ENCODE measurements around the gene ADAMTS17. TPM values are rescaled to one million over a fixed set of nuclear protein-coding genes. Genes with fewer than 3 reads are reported as not detected.

ADAMTS17 gene, protein sequence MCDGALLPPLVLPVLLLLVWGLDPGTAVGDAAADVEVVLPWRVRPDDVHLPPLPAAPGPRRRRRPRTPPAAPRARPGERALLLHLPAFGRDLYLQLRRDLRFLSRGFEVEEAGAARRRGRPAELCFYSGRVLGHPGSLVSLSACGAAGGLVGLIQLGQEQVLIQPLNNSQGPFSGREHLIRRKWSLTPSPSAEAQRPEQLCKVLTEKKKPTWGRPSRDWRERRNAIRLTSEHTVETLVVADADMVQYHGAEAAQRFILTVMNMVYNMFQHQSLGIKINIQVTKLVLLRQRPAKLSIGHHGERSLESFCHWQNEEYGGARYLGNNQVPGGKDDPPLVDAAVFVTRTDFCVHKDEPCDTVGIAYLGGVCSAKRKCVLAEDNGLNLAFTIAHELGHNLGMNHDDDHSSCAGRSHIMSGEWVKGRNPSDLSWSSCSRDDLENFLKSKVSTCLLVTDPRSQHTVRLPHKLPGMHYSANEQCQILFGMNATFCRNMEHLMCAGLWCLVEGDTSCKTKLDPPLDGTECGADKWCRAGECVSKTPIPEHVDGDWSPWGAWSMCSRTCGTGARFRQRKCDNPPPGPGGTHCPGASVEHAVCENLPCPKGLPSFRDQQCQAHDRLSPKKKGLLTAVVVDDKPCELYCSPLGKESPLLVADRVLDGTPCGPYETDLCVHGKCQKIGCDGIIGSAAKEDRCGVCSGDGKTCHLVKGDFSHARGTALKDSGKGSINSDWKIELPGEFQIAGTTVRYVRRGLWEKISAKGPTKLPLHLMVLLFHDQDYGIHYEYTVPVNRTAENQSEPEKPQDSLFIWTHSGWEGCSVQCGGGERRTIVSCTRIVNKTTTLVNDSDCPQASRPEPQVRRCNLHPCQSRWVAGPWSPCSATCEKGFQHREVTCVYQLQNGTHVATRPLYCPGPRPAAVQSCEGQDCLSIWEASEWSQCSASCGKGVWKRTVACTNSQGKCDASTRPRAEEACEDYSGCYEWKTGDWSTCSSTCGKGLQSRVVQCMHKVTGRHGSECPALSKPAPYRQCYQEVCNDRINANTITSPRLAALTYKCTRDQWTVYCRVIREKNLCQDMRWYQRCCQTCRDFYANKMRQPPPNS
- total RNA-seq (1 to 10 TPM in 7 of 9 donors, under 1 TPM in 2; 0.52 to 2.4 (median 1.9) TPM), polyA plus RNA-seq (under 1 TPM; 0.30 to 0.58 TPM)
- long read RNA-seq, donor 1, partial matches to known transcripts = 0 of 2 reads
- long read RNA-seq, donor 1, other reads (novel, unspliced or antisense) = 2 of 2 reads
- long read RNA-seq, donor 2, partial matches to known transcripts = 0 of 1 reads
- long read RNA-seq, donor 2, other reads (novel, unspliced or antisense) = 1 of 1 reads
- long read RNA-seq, donor 3 = 0 reads

DNA sequence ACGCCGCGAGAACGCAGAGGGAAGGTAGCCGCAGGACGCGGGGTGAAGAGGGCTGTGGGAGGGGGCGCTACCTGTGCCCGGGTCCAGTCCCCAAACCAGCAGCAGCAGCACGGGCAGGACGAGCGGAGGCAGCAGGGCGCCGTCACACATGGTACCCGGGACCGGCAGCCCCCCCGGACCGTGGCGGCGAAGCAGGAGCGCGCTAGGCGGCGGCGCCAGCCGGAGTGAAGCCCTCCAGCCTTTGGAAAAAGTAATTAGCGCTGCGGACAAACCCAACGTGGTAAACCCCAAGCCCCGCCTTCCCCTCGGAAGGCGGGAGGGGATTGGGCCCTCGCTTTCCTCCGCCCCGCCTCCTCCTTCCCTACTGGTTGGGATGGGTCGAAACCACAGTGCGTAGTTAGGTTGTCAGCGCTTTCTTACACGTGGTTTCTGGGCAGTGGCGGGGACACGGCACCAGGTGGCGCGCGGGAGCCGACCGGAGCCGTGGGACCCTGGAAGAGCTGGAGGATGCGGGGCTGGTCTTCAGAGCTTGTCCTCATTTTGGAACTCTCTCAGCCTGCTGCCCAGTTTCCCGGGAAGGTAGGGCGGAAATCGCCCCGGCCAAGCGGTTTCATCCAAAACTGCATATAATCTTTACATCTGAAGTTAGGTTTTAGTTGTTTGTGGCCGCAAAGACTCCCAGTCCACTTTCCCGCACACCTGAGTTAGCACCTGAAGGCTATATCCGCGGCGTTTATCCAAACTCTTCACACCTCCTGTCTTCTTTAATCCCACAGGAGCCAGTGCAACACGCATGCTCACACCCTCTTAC is at the start of gene ADAMTS17:
Gene ADAMTS17 (minus strand): TSS at position 226 of the 811 bp plus-strand sequence. CDS start 76 bp downstream, at position 150.
- Histone ChIP-seq H3K27me3 (peaks cover 0 to 28% (median 11%) of the 10 kb centered on the region in 9 donors), H3K36me3 (no peaks in the 10 kb centered on the region), H3K27ac (peak within 1 kb of the TSS in 8 of 12 donors; percentile 16 to 80 (median 45)), H3K9me3 (no peaks in the 10 kb centered on the region), H3K4me1 (peaks cover 0 to 11% (median 6%) of the 10 kb centered on the region in 12 donors), H3K4me3 (peak within 1 kb of the TSS; percentile 61 to 95 (median 74))
- peak; percentile 99 to 100 (median 99) for ATAC-seq
- WGBS, 4 donors = 3 to 6% (median 4%) methylated on average over 23 to 59 of the region's 59 CpGs
- intact Hi-C loops (cut with DNase I) = loop anchor here in 5 of 10 donors (5.0 to 10.0 kb wide), 3 partner anchors 210 to 665 kb away; no protein-coding TSS in a partner anchor
- TF ChIP-seq, protein P1, sequence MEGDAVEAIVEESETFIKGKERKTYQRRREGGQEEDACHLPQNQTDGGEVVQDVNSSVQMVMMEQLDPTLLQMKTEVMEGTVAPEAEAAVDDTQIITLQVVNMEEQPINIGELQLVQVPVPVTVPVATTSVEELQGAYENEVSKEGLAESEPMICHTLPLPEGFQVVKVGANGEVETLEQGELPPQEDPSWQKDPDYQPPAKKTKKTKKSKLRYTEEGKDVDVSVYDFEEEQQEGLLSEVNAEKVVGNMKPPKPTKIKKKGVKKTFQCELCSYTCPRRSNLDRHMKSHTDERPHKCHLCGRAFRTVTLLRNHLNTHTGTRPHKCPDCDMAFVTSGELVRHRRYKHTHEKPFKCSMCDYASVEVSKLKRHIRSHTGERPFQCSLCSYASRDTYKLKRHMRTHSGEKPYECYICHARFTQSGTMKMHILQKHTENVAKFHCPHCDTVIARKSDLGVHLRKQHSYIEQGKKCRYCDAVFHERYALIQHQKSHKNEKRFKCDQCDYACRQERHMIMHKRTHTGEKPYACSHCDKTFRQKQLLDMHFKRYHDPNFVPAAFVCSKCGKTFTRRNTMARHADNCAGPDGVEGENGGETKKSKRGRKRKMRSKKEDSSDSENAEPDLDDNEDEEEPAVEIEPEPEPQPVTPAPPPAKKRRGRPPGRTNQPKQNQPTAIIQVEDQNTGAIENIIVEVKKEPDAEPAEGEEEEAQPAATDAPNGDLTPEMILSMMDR (IDR thresholded peaks at IDR 0.05) = peak; percentile 87 to 99 (median 94)
- TF ChIP-seq POLR2A (IDR thresholded peaks at IDR 0.05) = peak; percentile 77 to 95
- peak; percentile 94 to 97 (median 95) for DNase-seq

DNA sequence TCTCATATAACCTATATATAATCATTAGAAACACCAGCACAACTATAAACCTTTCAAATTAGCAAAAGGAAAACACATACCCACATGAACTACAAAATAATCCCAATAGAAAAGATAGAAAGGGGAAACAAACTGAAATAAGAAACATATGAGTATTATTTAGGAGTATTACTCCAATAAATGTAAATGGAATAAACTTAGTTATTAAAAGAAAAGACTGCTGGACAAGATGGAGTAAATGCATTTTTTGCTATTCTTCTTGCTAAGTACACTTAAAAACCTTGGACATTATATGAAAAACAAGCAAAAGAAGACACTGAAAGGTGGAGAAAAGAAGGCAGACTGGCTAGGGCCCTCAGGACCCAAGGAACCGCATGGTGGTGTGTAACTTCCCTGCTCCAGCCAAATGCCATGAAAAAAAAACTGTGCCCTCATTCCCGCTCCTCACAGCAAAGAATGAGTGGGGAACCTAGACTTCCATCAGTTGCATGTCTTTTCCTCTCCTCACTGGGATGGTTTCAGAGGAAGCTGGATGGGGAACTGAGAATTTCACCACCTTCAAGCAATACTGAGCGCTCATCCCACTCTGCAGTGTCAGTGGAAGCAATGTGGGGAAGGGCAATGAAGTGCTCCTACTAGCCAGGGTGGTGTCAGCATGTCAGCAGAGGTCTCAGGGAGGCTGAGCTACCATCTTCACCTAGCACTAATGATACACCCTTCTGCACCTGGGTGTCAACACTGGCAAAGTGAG is 43.7 kb upstream of the ADAMTS17 start:
- no peak overlapping the region for H3K4me3 ChIP-seq

DNA sequence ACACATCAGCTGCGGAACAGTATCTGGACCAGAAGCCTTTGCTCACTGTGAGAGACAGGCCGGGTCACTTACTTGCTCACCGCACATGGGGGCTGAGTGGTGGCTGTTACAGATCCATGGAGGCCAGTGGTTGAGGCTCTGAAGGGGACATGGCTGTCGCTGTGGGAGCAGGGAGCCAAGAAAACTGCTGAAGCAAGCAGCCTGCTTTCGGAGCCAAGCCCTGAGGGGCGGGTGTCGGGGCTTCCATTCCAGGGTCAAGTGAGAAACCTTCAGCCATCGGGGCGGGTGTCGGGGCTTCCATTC is 42.3 kb upstream of the ADAMTS17 start:
- DNase-seq (no peak), ATAC-seq (no peak)
- intact Hi-C loops (cut with DNase I) = no loop called here
- peaks cover 0 to 53% (median 19%) of the 10 kb centered on the region in 12 donors for H3K9me3 ChIP-seq
- 75 to 79% (median 75%) methylated on average over 8 to 10 of the region's 10 CpGs for WGBS, 4 donors
- no peaks in the 10 kb centered on the region for H3K4me1 ChIP-seq
- TF ChIP-seq, protein P1 (IDR thresholded peaks at IDR 0.05) = no peak
- no peak for TF ChIP-seq POLR2A (IDR thresholded peaks at IDR 0.05)
- H3K27me3 ChIP-seq = peaks cover 0 to 4% (median 0%) of the 10 kb centered on the region in 9 donors
- no peak overlapping the region for H3K4me3 ChIP-seq
- H3K36me3 ChIP-seq = no peaks in the 10 kb centered on the region
- no peak overlapping the region for H3K27ac ChIP-seq

More for the DNA sequence above, 43.7 kb upstream of the ADAMTS17 start:
- H3K27me3 ChIP-seq = peaks cover 0 to 4% (median 0%) of the 10 kb centered on the region in 9 donors
- no peaks in the 10 kb centered on the region for H3K36me3 ChIP-seq
- intact Hi-C loops (cut with DNase I) = no loop called here
- peaks cover 0 to 51% (median 16%) of the 10 kb centered on the region in 12 donors for H3K9me3 ChIP-seq
- TF ChIP-seq POLR2A (IDR thresholded peaks at IDR 0.05) = no peak
- TF ChIP-seq, protein P1 (IDR thresholded peaks at IDR 0.05) = no peak
- DNase-seq (no peak), ATAC-seq (no peak)
- no peaks in the 10 kb centered on the region for H3K4me1 ChIP-seq
- no peak overlapping the region for H3K27ac ChIP-seq
- WGBS, 4 donors = 85 to 88% (median 87%) methylated on average over 3 of the region's 3 CpGs

Data from heart left ventricle (tissue), 16 donors.